UCSD-AML1 (cell line): Measurements from ENCODE around the gene GJA5.

ENCODE experiments used
- DNase-seq: peaks from one replicate; lab custom pipeline; 2025; ENCODE audit not compliant: unreplicated experiment; lab: John Stamatoyannopoulos, UW

Gene GJA5

GRCh38 chr1:147760481-147761260, at the start of gene GJA5:
Gene GJA5 (minus strand): TSS chr1:147760602. CDS start chr1:147759238, 1,364 bp downstream.
- DNase-seq: no peak

GRCh38 chr1:147809236-147809635, 48.8 kb upstream of the GJA5 start:
- DNase-seq: no peak

GRCh38 chr1:147808025-147808424, 47.6 kb upstream of the GJA5 start:
- no peak for DNase-seq

- DNase-seq: no peak
Measured at GRCh38 chr1:147807405-147807804, 47.0 kb upstream of the GJA5 start.

GRCh38 chr1:147804942-147805723, 44.7 kb upstream of the GJA5 start:
- no peak for DNase-seq

GRCh38 chr1:147800804-147801203, 40.4 kb upstream of the GJA5 start:
- no peak for DNase-seq

GRCh38 chr1:147798731-147799130, 38.3 kb upstream of the GJA5 start:
- no peak for DNase-seq

GRCh38 chr1:147794570-147794969, 34.2 kb upstream of the GJA5 start:
- peak; percentile 80 for DNase-seq

- no peak for DNase-seq
Measured at GRCh38 chr1:147791876-147792275, 31.5 kb upstream of the GJA5 start.

- DNase-seq: peak; percentile 51
Measured at GRCh38 chr1:147787765-147788164, 27.4 kb upstream of the GJA5 start.

- no peak for DNase-seq
Measured at GRCh38 chr1:147786536-147786935, 26.1 kb upstream of the GJA5 start.

- no peak for DNase-seq
Measured at GRCh38 chr1:147785794-147786506, 25.5 kb upstream of the GJA5 start.

- DNase-seq: no peak
Measured at GRCh38 chr1:147784941-147785340, 24.5 kb upstream of the GJA5 start.

GRCh38 chr1:147781056-147781471, 20.7 kb upstream of the GJA5 start:
- no peak for DNase-seq

GRCh38 chr1:147777694-147778093, 17.3 kb upstream of the GJA5 start:
- no peak for DNase-seq

- no peak for DNase-seq
Measured at GRCh38 chr1:147773215-147773715, 12.9 kb upstream of the GJA5 start.

GRCh38 chr1:147772570-147772969, 12.2 kb upstream of the GJA5 start:
- no peak for DNase-seq

- DNase-seq: peak; percentile 33
Measured at GRCh38 chr1:147771226-147772125, 11.1 kb upstream of the GJA5 start.

GRCh38 chr1:147769106-147769505, 8.7 kb upstream of the GJA5 start:
- DNase-seq: no peak

GRCh38 chr1:147768582-147768981, 8.2 kb upstream of the GJA5 start:
- DNase-seq: no peak
